Measurements from ENCODE around the gene ADAT2.

DNA sequence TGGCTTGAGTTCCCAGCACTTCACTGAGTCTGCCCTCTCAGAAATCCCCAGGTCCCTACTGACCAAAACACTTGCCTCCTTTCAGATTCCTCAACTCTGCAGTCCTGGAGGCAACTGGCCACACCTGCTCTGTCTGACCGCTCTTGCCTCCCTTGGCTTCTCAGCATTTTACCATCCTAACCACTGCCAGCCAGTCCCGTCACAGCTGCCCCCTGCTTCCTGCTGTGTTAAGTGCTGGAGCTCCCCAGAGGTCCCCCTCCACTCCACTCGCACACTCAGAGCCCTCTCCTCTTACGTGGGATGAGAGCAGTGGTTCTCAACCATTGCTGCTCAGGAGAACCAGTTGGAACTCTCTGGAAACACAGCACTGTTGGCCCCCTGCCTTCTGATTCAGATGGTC lies 20.5 kb downstream of the ADAT2 start:
- TF ChIP-seq, protein P1, sequence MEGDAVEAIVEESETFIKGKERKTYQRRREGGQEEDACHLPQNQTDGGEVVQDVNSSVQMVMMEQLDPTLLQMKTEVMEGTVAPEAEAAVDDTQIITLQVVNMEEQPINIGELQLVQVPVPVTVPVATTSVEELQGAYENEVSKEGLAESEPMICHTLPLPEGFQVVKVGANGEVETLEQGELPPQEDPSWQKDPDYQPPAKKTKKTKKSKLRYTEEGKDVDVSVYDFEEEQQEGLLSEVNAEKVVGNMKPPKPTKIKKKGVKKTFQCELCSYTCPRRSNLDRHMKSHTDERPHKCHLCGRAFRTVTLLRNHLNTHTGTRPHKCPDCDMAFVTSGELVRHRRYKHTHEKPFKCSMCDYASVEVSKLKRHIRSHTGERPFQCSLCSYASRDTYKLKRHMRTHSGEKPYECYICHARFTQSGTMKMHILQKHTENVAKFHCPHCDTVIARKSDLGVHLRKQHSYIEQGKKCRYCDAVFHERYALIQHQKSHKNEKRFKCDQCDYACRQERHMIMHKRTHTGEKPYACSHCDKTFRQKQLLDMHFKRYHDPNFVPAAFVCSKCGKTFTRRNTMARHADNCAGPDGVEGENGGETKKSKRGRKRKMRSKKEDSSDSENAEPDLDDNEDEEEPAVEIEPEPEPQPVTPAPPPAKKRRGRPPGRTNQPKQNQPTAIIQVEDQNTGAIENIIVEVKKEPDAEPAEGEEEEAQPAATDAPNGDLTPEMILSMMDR (IDR thresholded peaks at IDR 0.05; ENCODE audit: low read depth, low read length): no peak
- no peak for TF ChIP-seq POLR2A (IDR thresholded peaks at IDR 0.05; ENCODE audit: extremely low read depth, insufficient read length)
- TF ChIP-seq MYC (IDR thresholded peaks at IDR 0.05; ENCODE audit: low read depth, low read length): no peak
- TF ChIP-seq, protein P2, sequence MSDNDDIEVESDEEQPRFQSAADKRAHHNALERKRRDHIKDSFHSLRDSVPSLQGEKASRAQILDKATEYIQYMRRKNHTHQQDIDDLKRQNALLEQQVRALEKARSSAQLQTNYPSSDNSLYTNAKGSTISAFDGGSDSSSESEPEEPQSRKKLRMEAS (IDR thresholded peaks at IDR 0.05; ENCODE audit: low read depth, low read length): no peak
